Melanocyte of skin (primary cell): Measurements from ENCODE around the gene SUMO2. TPM values are rescaled to one million over a fixed set of nuclear protein-coding genes. Genes with fewer than 3 reads are reported as not detected.

Experiments
- small RNA-seq, 2 donors: library from RNA; depleted of rRNA; stranded (forward); fragments of <200 nt; gene quantifications; one replicate each; pipeline ENCODE3, GENCODE V24; 2012
- total RNA-seq, 2 donors: library from RNA; depleted of rRNA; stranded (reverse); fragments of >200 nt; gene quantifications; 2 replicates each; pipeline ENCODE4 v1.2.3, GENCODE V29; 2012

The SUMO2 gene
- 10 to 100 TPM; 55.1 to 86.6 TPM for total RNA-seq

DNA sequence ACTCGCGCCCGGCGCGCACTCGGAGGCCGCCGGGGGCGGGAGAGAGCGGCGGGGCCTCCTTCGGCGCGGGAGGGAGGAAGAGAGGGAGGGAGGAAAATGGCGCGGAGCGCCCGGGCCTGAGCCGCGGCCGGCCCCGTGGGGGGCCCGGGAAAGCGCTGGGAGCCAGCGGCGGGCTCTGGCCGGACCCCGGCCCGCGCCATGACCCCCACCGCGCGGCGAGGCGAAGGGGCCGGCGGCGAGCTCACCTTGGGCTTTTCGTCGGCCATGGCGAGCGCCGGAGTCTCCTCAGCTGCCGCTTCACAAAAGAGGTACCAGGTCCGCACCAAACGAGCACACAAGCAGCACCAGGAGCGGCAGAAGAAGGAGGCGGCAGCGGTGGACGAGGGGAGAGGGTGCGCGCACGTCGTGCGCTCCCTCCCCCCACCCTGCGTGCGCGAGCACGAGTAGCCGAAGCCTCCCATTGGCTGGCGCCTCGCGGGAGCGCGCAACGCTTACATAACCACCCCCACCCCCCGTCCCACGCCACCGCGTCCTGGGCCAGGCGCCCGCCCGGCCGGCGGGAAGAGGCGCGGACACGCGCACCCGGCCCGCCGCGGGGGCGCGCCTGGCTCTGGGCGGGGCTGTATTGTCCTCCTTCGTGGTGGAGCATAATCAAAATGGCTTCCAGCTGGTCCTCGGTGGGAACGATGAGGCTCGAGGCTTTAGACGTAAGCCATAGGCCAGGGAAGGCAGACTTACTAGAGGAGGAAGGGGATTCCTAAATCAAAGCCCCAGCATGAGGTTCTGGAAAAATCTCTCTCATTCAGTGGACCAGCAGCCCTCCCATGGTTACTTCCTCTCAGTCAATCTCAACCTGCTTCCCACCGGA lies at the start of gene SUMO2:
Gene SUMO2 (minus strand): TSS at position 391 of the 868 bp plus-strand sequence. CDS start 125 bp downstream, at position 266.

GRCh38 chr17:75205037-75205792 lies 22.5 kb upstream of the SUMO2 start, which contains the start of gene NUP85:
Gene NUP85, plus strand, starts transcription at chr17:75205679. Its CDS starts 83 bp downstream, at chr17:75205762.

GRCh38 chr17:75154195-75155106 lies 28.3 kb downstream of the SUMO2 start, which contains the start of gene JPT1:
Gene JPT1, minus strand, starts transcription at chr17:75154512. Its CDS starts 115 bp downstream, at chr17:75154397.

DNA sequence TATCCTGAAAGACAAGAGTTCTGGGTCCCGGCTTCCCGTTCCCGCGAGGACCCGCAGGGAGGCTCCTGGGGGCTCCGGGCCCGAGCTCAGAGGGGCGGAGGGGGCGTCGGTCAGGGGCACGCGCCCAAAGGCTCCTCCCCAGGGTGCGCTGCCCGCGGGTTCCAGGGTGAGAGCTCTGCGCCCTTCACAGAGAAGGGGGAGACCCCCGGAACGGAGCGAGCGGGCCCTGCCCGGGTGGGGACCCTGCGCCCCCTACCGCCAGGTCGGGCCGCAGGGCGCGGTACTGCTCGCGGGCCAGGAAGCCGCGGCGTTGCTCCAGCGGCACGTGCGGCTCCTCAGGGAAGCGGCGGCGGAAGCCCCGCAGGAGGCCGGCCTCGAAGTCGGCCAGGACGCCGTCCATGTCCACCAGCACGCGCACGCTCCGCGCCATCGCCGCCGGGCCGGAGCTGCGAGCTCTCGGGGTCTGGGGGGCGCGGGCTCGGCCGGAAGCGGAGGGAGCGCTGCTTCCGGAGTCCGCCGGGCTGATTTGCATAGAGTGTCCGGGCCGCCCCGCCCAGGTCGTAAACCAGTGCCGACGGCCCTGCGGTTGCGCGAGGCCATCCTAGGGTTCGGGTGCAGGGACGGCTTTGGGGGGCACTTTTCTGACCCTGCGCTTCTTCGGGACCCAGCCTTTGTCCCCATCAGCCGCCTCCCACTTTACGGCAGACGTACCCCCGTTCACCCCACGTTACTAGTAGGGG lies 51.3 kb downstream of the SUMO2 start, which contains the start of gene NT5C:
Gene NT5C (minus strand): TSS at position 465 of the 740 bp plus-strand sequence. CDS start 35 bp downstream, at position 430.

Small RNAs within 50 kb of the gene (small RNA-seq; reads per million reads assigned to genes)
- 0 reads per million in 2 donors for gene RF00019

Other genes starting within 250 kb of the SUMO2 start
- gene OTOP3, start 247.1 kb downstream of the SUMO2 start, total RNA-seq: not detected
- not detected for gene HID1, start 210.2 kb downstream of the SUMO2 start, total RNA-seq
- 1 to 10 TPM; 4.1 to 6.0 TPM for gene CDR2L, start 195.3 kb downstream of the SUMO2 start, total RNA-seq
- 10 to 100 TPM; 29.3 to 36.0 TPM for gene MRPL58, start 170.3 kb downstream of the SUMO2 start, total RNA-seq
- gene ATP5PD, start 136.0 kb downstream of the SUMO2 start, total RNA-seq: 100 to 1,000 TPM; 218 to 264 TPM
- 10 to 100 TPM; 16.0 to 20.0 TPM for gene KCTD2, start 135.7 kb downstream of the SUMO2 start, total RNA-seq
- 10 to 100 TPM; 12.0 to 17.0 TPM for gene SLC16A5, start 95.0 kb downstream of the SUMO2 start, total RNA-seq
- gene ARMC7, start 73.0 kb downstream of the SUMO2 start, total RNA-seq: 1 to 10 TPM; 3.8 to 4.0 TPM
- gene NT5C, start 51.2 kb downstream of the SUMO2 start, total RNA-seq: 10 to 100 TPM; 40.3 to 42.6 TPM
- 100 to 1,000 TPM; 109 to 238 TPM for gene JPT1, start 28.4 kb downstream of the SUMO2 start, total RNA-seq
- 10 to 100 TPM; 36.8 to 59.9 TPM for gene NUP85, start 22.7 kb upstream of the SUMO2 start, total RNA-seq
- gene GGA3, start 78.6 kb upstream of the SUMO2 start, total RNA-seq: 10 to 100 TPM; 13.8 to 15.0 TPM
- 10 to 100 TPM; 55.7 to 82.6 TPM for gene MRPS7, start 78.9 kb upstream of the SUMO2 start, total RNA-seq
- gene MIF4GD, start 88.3 kb upstream of the SUMO2 start, total RNA-seq: 10 to 100 TPM in 1 of 2 donors, 1 to 10 TPM in 1; 4.7 to 10.7 TPM
- gene SLC25A19, start 106.5 kb upstream of the SUMO2 start, total RNA-seq: 10 to 100 TPM in 1 of 2 donors, 1 to 10 TPM in 1; 4.5 to 11.0 TPM
- 10 to 100 TPM; 70.5 to 91.6 TPM for gene GRB2, start 222.7 kb upstream of the SUMO2 start, total RNA-seq